ENCODE measurements around the gene UHRF2. TPM values are rescaled to one million over a fixed set of nuclear protein-coding genes. Genes with fewer than 3 reads are reported as not detected.
A peak's percentile ranks its signal among the peaks of the same experiment; 100 is the strongest.
"Not testable (repeated sequence)": the region's sequence is repeated elsewhere in the genome, so short reads cannot be mapped to it uniquely, and the experiment has no call there.

Gene UHRF2, protein sequence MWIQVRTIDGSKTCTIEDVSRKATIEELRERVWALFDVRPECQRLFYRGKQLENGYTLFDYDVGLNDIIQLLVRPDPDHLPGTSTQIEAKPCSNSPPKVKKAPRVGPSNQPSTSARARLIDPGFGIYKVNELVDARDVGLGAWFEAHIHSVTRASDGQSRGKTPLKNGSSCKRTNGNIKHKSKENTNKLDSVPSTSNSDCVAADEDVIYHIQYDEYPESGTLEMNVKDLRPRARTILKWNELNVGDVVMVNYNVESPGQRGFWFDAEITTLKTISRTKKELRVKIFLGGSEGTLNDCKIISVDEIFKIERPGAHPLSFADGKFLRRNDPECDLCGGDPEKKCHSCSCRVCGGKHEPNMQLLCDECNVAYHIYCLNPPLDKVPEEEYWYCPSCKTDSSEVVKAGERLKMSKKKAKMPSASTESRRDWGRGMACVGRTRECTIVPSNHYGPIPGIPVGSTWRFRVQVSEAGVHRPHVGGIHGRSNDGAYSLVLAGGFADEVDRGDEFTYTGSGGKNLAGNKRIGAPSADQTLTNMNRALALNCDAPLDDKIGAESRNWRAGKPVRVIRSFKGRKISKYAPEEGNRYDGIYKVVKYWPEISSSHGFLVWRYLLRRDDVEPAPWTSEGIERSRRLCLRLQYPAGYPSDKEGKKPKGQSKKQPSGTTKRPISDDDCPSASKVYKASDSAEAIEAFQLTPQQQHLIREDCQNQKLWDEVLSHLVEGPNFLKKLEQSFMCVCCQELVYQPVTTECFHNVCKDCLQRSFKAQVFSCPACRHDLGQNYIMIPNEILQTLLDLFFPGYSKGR
- polyA plus RNA-seq (ENCODE audit: insufficient read length in 3 of 3) = 10 to 100 TPM; 63.5 to 74.2 (median 66.4) TPM

DNA sequence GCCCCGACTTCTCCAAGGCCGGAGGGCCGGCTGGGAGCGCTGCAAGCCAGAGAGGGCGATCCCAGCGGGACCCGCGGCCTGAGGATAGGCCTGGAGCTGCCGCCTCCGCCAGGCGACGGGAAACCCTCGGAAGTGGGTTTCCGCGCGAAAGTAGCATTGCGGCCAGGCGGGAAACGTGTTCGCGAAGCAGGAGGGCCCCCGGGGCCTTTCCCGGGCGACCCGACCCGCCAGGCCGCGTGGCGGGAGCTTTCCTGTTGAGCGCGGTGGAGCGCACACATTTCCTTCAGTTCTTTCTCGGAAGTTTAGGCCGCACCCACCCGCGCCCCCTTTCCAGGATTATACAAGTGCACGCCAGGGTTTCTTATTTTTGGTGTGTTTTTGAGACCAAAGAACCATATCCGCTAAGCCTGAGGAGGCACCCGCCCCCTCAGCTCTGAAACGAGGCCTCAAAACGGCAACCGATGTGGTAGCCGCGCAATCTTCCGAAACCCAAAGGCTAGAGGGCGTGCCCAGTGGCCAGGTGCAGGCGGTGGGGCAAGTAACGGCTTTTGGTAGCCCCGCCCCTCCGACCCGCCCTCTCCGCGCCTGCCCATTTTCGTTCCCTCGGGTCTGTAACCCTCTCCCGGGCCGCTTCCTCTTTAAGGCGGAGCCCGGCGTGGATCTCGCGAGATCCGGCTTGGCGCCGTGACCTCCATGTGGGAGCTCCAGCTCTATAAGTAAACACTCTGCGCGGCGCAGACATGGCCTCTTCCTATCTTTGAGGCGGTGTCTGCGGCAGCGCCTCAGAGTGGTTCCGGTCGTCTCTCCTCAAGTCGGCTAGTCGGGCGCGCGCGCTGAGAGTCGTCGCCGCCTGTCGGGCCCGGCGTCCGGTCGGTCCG, at the start of gene UHRF2:
Gene UHRF2 (plus strand): TSS at position 713 of the 878 bp plus-strand sequence. CDS start 292 bp downstream, outside the sequence.
- DNase-seq (ENCODE audit: low read depth in 3 of 3, low spot score in 2 of 3) = peak; percentile 88 to 96 (median 96)

GRCh38 chr9:6367128-6367890, 45.7 kb upstream of the UHRF2 start:
- DNase-seq (ENCODE audit: low read depth in 3 of 3, low spot score in 2 of 3) = no peak

GRCh38 chr9:6368831-6369230, 44.2 kb upstream of the UHRF2 start:
- no peak for DNase-seq (ENCODE audit: low read depth in 3 of 3, low spot score in 2 of 3)

DNA sequence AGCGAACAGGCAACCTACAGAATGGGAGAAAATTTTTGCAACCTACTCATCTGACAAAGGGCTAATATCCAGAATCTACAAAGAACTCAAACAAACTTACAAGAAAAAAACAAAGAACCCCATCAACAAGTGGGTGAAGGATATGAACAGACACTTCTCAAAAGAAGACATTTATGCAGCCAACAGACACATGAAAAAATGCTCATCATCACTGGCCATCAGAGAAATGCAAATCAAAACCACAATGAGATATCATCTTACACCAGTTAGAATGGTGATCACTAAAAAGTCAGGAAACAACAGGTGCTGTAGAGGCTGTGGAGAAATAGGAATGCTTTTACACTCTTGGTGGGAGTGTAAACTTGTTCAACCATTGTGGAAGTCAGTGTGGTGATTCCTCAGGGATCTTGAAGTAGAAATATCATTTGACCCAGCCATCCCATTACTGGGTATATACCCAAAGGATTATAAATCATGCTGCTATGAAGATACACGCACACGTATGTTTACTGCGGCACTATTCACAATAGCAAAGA, 31.5 kb upstream of the UHRF2 start:
- DNase-seq (ENCODE audit: low read depth in 3 of 3, low spot score in 2 of 3) = not testable (repeated sequence)

DNA sequence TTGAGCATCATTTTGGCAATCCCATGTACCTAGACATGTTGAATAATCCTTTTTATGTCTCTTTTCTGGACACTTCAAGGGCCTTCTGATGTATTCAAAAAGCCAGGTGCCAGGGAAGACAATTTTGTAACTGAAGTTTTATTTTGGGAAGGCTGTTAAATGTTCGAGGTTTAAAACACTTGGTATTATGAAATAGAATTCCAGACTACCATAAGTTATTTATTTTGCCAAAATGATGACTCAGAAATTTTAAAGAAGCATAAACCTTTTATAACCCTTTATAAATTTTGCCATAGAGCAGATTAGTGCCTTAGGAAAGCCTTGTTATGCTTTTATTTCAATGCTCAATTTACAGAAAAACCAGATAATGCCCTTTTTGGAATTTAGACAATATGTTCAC, 30.3 kb upstream of the UHRF2 start:
- no peak for DNase-seq (ENCODE audit: low read depth in 3 of 3, low spot score in 2 of 3)

- no peak for DNase-seq (ENCODE audit: low read depth in 3 of 3, low spot score in 2 of 3)
Measured at GRCh38 chr9:6383551-6384225, 29.3 kb upstream of the UHRF2 start.

GRCh38 chr9:6384732-6385131, 28.3 kb upstream of the UHRF2 start:
- DNase-seq (ENCODE audit: low read depth in 3 of 3, low spot score in 2 of 3) = no peak

DNA sequence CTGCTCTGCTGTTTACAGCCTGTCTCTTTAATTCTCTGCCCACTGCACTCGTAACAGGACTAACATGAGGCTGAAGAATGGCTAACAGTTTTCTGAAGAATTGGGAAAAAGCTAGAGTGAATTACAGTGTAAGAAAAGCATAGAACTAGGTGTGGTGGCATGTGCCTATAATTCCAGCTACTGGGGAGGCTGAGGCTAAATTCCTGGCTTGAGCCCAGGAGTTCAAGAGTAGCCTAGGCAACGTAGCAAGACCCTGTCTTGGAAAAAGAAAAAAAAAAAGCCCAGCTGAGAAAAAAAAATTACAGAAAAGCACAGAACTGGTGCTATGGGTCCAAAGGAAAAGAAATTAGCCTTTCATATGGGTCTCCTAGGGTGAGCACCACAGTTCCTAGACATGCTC, 13.9 kb upstream of the UHRF2 start:
- DNase-seq (ENCODE audit: low read depth in 3 of 3, low spot score in 2 of 3) = no peak

DNA sequence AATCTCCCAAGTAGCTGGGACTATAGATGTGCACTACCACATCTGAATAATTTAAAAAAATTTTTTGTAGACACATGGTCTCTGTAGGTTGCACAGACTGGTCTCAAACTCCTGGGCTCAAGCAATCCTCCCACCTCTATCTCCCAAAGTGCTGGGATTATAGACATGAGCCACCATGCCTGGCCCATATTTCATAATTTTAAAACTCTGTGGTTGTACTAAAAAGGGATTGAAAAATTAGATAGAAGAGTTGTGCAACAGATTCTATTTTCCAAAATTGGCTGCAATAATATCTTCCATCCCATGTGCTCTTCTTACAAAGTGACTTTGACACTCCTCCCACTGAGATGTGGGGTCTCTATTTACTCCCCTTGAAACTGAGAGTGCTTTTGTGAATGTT, 7.6 kb upstream of the UHRF2 start:
- no peak for DNase-seq (ENCODE audit: low read depth in 3 of 3, low spot score in 2 of 3)

DNA sequence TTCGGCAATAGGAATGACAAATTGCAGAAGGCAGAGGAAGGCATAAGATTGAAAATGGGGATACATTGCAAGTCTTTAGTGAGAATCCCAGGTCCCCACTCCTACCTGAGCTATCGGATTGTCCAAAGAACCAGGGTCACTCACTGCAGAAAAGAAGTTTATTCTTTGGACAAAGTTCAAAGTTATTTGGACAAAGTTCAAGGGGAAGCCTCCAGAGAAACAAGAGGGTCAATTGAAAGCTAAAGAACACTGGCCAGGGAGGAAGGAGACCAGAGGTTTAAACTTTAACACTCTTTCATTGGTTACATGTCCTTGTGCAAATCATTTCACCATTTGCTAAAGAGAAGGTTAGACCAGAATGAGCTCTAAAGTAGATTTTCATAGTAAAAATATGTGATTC, 5.2 kb upstream of the UHRF2 start:
- DNase-seq (ENCODE audit: low read depth in 3 of 3, low spot score in 2 of 3) = no peak

DNA sequence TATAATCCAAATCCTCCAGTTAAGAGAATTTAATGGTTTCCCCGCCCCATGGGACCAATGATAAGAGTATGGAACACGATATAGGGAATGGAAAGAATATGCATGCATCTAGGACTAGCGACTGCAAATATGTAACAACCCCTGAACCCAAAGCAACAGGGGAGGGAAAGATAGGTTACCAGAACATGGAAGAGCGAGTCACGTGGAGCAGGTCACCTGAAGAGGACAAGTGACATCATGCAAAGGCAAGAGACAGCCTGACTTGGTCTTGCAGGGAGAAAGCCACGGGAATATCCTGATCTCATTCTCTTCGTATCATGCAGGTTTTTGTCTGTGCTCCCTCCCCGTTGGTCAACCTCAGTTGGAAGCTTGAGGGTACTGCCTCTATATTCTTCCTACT, 4.7 kb upstream of the UHRF2 start:
- DNase-seq (ENCODE audit: low read depth in 3 of 3, low spot score in 2 of 3) = no peak

DNA sequence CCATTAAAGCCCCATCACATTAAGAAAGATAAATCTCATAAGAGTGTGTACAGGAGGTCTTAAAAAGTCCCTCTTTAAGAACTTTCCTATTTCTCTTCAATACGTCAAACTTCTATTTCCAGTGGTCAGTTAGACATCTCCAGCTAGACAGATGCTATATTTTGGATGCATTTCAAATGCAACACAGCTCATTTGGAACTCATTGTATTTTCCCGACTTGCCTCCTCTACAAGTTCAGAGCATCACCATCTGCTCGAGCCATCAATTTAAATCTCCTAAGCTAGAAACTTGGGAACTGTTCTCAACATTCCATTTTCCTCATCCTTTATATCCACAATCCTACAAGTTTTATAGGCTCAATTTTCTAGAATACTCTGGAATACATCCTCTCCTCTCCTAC, 3.2 kb upstream of the UHRF2 start:
- no peak for DNase-seq (ENCODE audit: low read depth in 3 of 3, low spot score in 2 of 3)

GRCh38 chr9:6410633-6411032, 2.4 kb upstream of the UHRF2 start:
- DNase-seq (ENCODE audit: low read depth in 3 of 3, low spot score in 2 of 3) = no peak

GRCh38 chr9:6413365-6414246, 607 bp downstream of the UHRF2 start:
- DNase-seq (ENCODE audit: low read depth in 3 of 3, low spot score in 2 of 3) = peak in 2 of 3 donors; percentile 13 to 38

GRCh38 chr9:6414247-6414641, 1.2 kb downstream of the UHRF2 start:
- DNase-seq (ENCODE audit: low read depth in 3 of 3, low spot score in 2 of 3) = peak in 1 of 3 donors; percentile 8

GRCh38 chr9:6415266-6415665, 2.3 kb downstream of the UHRF2 start:
- no peak for DNase-seq (ENCODE audit: low read depth in 3 of 3, low spot score in 2 of 3)

- no peak for DNase-seq (ENCODE audit: low read depth in 3 of 3, low spot score in 2 of 3)
Measured at GRCh38 chr9:6417186-6417585, 4.2 kb downstream of the UHRF2 start.

GRCh38 chr9:6418764-6419163, 5.8 kb downstream of the UHRF2 start:
- DNase-seq (ENCODE audit: low read depth in 3 of 3, low spot score in 2 of 3) = no peak

All from right renal cortex interstitium (tissue), 3 donors.